GM23338 (cell line): Measurements from ENCODE around the gene TNNT2.

Experiments
- EZH2 ChIP-seq: fragments of 200-600 bp; sonication (generic); IDR thresholded peaks from one replicate; pipeline ENCODE4 v1.8.0; 2017; ENCODE audit warnings: antibody characterized with exemption, mild to moderate bottlenecking, low read depth; ENCODE audit not compliant: unreplicated experiment
- EZH2phosphoT487 ChIP-seq: fragments of 200-600 bp; sonication (generic); IDR thresholded peaks from one replicate; pipeline ENCODE4 v1.8.1; 2018; ENCODE audit warnings: antibody characterized with exemption; ENCODE audit not compliant: unreplicated experiment
- JUNB ChIP-seq: IDR thresholded peaks from one replicate; pipeline ENCODE4 v1.6.1; 2016; ENCODE audit warnings: antibody characterized with exemption; ENCODE audit not compliant: unreplicated experiment
- POLR2AphosphoS5 ChIP-seq: IDR thresholded peaks from 2 replicates; pipeline ENCODE4 v1.6.1; 2016; ENCODE audit warnings: antibody characterized with exemption, low read depth
- ZNF114 ChIP-seq: fragments of 250-450 bp; sonication (Bioruptor Pico); IDR thresholded peaks from 2 replicates; pipeline ENCODE4 v1.5.0; 2020; ENCODE audit warnings: mild to moderate bottlenecking, moderate library complexity
- TF ChIP-seq, protein P1 (sequence below), 2 experiments: fragments of 200-600 bp in 1 of 2; sonication (generic) in 1 of 2; conservative IDR thresholded peaks; 2 replicates each; pipeline versions ENCODE4 v1.5.1 to v1.6.1; 2016 to 2017; ENCODE audit warnings: antibody characterized with exemption in 2 of 2, low read depth in 2 of 2, mild to moderate bottlenecking in 2 of 2, moderate library complexity in 1 of 2
- TF ChIP-seq, protein P2 (sequence below): IDR thresholded peaks from one replicate; pipeline ENCODE4 v1.6.1; 2018; ENCODE audit warnings: antibody characterized with exemption; ENCODE audit not compliant: unreplicated experiment

DNA sequence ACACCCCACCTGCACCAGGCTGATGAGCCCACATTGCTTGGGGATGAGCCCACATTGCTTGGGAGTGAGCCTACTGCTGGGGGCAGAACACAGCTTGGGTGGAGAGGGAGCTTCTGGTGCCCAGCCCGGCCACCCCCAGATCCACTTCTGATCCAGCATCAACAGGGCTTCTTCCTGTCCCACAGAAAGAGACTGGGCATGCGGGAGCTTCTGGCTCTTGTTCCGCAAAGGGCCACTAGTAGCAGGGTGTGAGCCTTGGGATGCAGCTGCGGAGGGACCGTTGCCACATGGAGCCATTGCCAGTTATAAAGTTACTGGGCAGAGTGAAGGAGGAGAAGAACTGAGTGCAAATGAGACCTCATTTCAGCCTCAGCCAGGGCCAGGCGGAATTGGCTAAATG lies 57.8 kb downstream of the TNNT2 start:
- TF ChIP-seq, protein P1, sequence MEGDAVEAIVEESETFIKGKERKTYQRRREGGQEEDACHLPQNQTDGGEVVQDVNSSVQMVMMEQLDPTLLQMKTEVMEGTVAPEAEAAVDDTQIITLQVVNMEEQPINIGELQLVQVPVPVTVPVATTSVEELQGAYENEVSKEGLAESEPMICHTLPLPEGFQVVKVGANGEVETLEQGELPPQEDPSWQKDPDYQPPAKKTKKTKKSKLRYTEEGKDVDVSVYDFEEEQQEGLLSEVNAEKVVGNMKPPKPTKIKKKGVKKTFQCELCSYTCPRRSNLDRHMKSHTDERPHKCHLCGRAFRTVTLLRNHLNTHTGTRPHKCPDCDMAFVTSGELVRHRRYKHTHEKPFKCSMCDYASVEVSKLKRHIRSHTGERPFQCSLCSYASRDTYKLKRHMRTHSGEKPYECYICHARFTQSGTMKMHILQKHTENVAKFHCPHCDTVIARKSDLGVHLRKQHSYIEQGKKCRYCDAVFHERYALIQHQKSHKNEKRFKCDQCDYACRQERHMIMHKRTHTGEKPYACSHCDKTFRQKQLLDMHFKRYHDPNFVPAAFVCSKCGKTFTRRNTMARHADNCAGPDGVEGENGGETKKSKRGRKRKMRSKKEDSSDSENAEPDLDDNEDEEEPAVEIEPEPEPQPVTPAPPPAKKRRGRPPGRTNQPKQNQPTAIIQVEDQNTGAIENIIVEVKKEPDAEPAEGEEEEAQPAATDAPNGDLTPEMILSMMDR (conservative IDR thresholded peaks at IDR 0.05; ENCODE audit: low read depth in 2 of 2), result no peak
- no peak for TF ChIP-seq EZH2phosphoT487
- TF ChIP-seq, protein P2, sequence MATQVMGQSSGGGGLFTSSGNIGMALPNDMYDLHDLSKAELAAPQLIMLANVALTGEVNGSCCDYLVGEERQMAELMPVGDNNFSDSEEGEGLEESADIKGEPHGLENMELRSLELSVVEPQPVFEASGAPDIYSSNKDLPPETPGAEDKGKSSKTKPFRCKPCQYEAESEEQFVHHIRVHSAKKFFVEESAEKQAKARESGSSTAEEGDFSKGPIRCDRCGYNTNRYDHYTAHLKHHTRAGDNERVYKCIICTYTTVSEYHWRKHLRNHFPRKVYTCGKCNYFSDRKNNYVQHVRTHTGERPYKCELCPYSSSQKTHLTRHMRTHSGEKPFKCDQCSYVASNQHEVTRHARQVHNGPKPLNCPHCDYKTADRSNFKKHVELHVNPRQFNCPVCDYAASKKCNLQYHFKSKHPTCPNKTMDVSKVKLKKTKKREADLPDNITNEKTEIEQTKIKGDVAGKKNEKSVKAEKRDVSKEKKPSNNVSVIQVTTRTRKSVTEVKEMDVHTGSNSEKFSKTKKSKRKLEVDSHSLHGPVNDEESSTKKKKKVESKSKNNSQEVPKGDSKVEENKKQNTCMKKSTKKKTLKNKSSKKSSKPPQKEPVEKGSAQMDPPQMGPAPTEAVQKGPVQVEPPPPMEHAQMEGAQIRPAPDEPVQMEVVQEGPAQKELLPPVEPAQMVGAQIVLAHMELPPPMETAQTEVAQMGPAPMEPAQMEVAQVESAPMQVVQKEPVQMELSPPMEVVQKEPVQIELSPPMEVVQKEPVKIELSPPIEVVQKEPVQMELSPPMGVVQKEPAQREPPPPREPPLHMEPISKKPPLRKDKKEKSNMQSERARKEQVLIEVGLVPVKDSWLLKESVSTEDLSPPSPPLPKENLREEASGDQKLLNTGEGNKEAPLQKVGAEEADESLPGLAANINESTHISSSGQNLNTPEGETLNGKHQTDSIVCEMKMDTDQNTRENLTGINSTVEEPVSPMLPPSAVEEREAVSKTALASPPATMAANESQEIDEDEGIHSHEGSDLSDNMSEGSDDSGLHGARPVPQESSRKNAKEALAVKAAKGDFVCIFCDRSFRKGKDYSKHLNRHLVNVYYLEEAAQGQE, result no peak
- TF ChIP-seq EZH2, result no peak
- TF ChIP-seq ZNF114, result no peak
- TF ChIP-seq JUNB, result no peak
- no peak for TF ChIP-seq POLR2AphosphoS5
